Measurements from ENCODE around the gene KRTAP29-1.
"Not testable (repeated sequence)": the region's sequence is repeated elsewhere in the genome, so short reads cannot be mapped to it uniquely, and the experiment has no call there.

DNA sequence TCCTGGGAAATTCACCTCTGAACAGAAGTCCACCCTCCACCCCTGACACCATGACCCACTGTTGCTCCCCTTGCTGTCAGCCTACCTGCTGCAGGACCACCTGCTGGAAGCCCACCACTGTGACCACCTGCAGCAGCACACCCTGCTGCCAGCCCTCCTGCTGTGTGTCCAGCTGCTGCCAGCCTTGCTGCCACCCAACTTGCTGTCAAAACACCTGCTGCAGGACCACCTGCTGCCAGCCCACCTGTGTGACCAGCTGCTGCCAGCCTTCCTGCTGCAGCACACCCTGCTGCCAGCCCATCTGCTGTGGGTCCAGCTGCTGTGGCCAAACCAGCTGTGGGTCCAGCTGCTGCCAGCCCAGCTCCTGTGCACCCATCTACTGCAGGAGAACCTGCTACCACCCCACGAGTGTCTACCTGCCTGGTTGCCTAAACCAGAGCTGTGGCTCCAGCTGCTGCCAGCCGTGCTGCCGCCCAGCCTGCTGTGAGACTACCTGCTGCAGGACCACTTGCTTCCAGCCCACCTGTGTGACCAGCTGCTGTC lies 26.9 kb downstream of the KRTAP29-1 start, which contains the start of gene KRTAP9-7:
- TF ChIP-seq, protein P1, sequence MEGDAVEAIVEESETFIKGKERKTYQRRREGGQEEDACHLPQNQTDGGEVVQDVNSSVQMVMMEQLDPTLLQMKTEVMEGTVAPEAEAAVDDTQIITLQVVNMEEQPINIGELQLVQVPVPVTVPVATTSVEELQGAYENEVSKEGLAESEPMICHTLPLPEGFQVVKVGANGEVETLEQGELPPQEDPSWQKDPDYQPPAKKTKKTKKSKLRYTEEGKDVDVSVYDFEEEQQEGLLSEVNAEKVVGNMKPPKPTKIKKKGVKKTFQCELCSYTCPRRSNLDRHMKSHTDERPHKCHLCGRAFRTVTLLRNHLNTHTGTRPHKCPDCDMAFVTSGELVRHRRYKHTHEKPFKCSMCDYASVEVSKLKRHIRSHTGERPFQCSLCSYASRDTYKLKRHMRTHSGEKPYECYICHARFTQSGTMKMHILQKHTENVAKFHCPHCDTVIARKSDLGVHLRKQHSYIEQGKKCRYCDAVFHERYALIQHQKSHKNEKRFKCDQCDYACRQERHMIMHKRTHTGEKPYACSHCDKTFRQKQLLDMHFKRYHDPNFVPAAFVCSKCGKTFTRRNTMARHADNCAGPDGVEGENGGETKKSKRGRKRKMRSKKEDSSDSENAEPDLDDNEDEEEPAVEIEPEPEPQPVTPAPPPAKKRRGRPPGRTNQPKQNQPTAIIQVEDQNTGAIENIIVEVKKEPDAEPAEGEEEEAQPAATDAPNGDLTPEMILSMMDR (conservative IDR thresholded peaks at IDR 0.05; ENCODE audit: low read depth, low read length): not testable (repeated sequence)
- not testable (repeated sequence) for TF ChIP-seq EZH2 (IDR thresholded peaks at IDR 0.05; ENCODE audit: borderline replicate concordance, low read depth, low read length, poor library complexity, severe bottlenecking)
